HFF-Myc (cell line): ENCODE measurements around the gene CARS1.

ENCODE experiments used
- DNase-seq: peaks from one replicate; pipeline ENCODE4 v3.0.0-alpha.2; 2011; ENCODE audit warnings: low read depth; ENCODE audit errors: extremely low read depth
- H3K4me3 ChIP-seq: replicated peaks from 2 replicates; pipeline ENCODE4 v1.5.1; 2011; ENCODE audit warnings: low read depth, mild to moderate bottlenecking, control low read depth, low read length
- CTCF ChIP-seq: IDR thresholded peaks from 2 replicates; pipeline ENCODE4 v1.5.1; 2012; ENCODE audit warnings: mild to moderate bottlenecking, low read depth, low read length, control low read depth; ENCODE audit errors: missing control alignments

Gene CARS1

GRCh38 chr11:3050386-3051195 is 6.6 kb downstream of the CARS1 start:
- DNase-seq: no peak
- TF ChIP-seq CTCF: no peak
- no peak overlapping the region for H3K4me3 ChIP-seq

- TF ChIP-seq CTCF: peak; percentile 29
- peak; percentile 87 for DNase-seq
- peak overlapping the region; percentile 20; the same call in 1 of the 2 replicates for H3K4me3 ChIP-seq
Measured at GRCh38 chr11:3049430-3050243, 7.6 kb downstream of the CARS1 start.

GRCh38 chr11:3047637-3048036 is 9.6 kb downstream of the CARS1 start:
- no peak for DNase-seq
- no peak for TF ChIP-seq CTCF
- no peak overlapping the region for H3K4me3 ChIP-seq

- no peak overlapping the region for H3K4me3 ChIP-seq
- DNase-seq: no peak
- TF ChIP-seq CTCF: no peak
Measured at GRCh38 chr11:3046641-3047040, 10.6 kb downstream of the CARS1 start.

- peak; percentile 16 for TF ChIP-seq CTCF
- no peak for DNase-seq
- H3K4me3 ChIP-seq: no peak overlapping the region
Measured at GRCh38 chr11:3046190-3046589, 11.0 kb downstream of the CARS1 start.

GRCh38 chr11:3044915-3045314 is 12.3 kb downstream of the CARS1 start:
- H3K4me3 ChIP-seq: no peak overlapping the region
- no peak for DNase-seq
- no peak for TF ChIP-seq CTCF
